Stimulated activated CD8-positive, alpha-beta memory T cell treated with anti-CD3 and anti-CD28 coated beads, Interleukin-4, amount 100 ng/mL, for 1 hour (primary cell): ENCODE results near the gene CHERP.
"Not testable (repeated sequence)": the region's sequence is repeated elsewhere in the genome, so short reads cannot be mapped to it uniquely, and the experiment has no call there.

ENCODE experiments used
- DNase-seq, 2 donors: peaks; one replicate each; pipeline ENCODE4 v3.0.0-alpha.2; 2020; ENCODE audit warnings: low read depth in 2 of 2, low spot score in 1 of 2

The CHERP gene

GRCh38 chr19:16486476-16486875, 55.8 kb downstream of the CHERP start:
- DNase-seq, result not testable (repeated sequence)

- DNase-seq, result no peak
Observed at GRCh38 chr19:16482745-16483144, 59.5 kb downstream of the CHERP start.

GRCh38 chr19:16477311-16477710, 64.9 kb downstream of the CHERP start:
- no peak for DNase-seq

- no peak for DNase-seq
Observed at GRCh38 chr19:16476401-16476800, 65.8 kb downstream of the CHERP start.

GRCh38 chr19:16473875-16474392, 68.3 kb downstream of the CHERP start:
- no peak for DNase-seq

- DNase-seq, result no peak
Observed at GRCh38 chr19:16472992-16473391, 69.2 kb downstream of the CHERP start.

- not testable (repeated sequence) for DNase-seq
Observed at GRCh38 chr19:16472559-16472899, 69.7 kb downstream of the CHERP start.

- DNase-seq, result no peak
Observed at GRCh38 chr19:16470911-16471811, 71.1 kb downstream of the CHERP start.

- DNase-seq, result no peak
Observed at GRCh38 chr19:16470541-16470910, 71.7 kb downstream of the CHERP start.
